Effector memory CD4-positive, alpha-beta T cell (primary cell): ENCODE measurements around the gene CDYL2.

ENCODE experiments used
- DNase-seq, 3 donors: peaks; one replicate each; pipeline ENCODE4 v3.0.0-alpha.2; 2020
- H3K27ac ChIP-seq: 2 replicates; pipeline ENCODE4 v1.7.0; 2013; ENCODE audit warnings: mild to moderate bottlenecking, low read length, moderate library complexity; ENCODE audit not compliant: insufficient read depth, poor library complexity, severe bottlenecking
- H3K27me3 ChIP-seq: replicated peaks from 2 replicates; pipeline ENCODE4 v1.7.0; 2013; ENCODE audit warnings: mild to moderate bottlenecking, low read length; ENCODE audit not compliant: insufficient read depth, control insufficient read depth, poor library complexity, severe bottlenecking
- H3K36me3 ChIP-seq: 2 replicates; pipeline ENCODE4 v1.7.0; 2013; ENCODE audit warnings: mild to moderate bottlenecking, low read length, moderate library complexity; ENCODE audit not compliant: control insufficient read depth, insufficient read depth
- H3K4me1 ChIP-seq: 2 replicates; pipeline ENCODE4 v1.7.0; 2013; ENCODE audit warnings: low read length, mild to moderate bottlenecking; ENCODE audit not compliant: control insufficient read depth, insufficient read depth, poor library complexity, severe bottlenecking
- H3K4me3 ChIP-seq: 2 replicates; pipeline ENCODE4 v1.7.0; 2013; ENCODE audit warnings: low read length, low read depth, mild to moderate bottlenecking; ENCODE audit not compliant: insufficient read depth, poor library complexity, severe bottlenecking
- H3K9me3 ChIP-seq: 2 replicates; pipeline ENCODE4 v1.7.0; 2013; ENCODE audit warnings: mild to moderate bottlenecking, low read length, moderate library complexity; ENCODE audit not compliant: control insufficient read depth

Gene CDYL2

DNA sequence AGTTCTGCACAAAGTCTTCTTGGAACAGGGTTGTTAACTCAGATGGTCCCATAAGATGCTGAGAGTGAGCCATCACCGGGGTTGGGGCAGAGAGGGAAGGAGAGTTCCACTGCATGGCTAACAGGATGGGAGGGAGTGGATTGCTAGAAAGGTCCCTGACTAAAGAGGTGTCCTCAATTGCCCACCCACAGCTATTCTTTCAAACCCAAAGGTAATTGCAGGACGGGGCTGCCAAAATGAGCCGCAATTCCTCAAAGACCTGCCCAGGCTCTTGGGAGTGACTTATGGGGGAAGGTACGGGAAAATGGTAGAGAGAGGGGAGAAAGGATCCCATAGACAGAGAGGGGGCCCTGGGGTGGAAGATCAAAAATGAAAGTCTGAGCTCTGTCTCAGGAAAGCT, 203.2 kb downstream of the CDYL2 start:
- Histone ChIP-seq H3K4me1 (peaks cover 3% of the 10 kb centered on the region), H3K9me3 (no peaks in the 10 kb centered on the region), H3K27me3 (no peaks in the 10 kb centered on the region), H3K27ac (no peak overlapping the region), H3K4me3 (no peak overlapping the region), H3K36me3 (no peaks in the 10 kb centered on the region)
- no peak for DNase-seq

DNA sequence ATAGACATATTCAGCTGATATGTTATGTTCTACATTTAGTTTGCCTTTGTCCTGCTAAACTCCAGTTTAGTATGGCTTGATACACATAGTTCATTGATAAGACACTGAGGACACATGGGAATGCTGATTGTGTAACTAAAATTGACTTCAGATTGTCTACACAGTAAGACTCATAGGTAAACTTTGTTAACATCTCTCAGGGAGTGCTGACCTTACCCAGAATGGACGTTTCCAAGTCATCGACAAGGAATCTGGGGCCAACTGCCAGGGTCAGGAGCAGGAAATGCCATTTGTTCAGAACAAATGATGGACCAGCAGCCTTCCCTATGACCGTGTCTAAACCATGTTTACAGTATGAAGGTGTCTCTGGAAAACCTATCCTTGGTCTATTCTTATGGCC, 204.9 kb downstream of the CDYL2 start:
- H3K27ac ChIP-seq = no peak overlapping the region
- DNase-seq = no peak

DNA sequence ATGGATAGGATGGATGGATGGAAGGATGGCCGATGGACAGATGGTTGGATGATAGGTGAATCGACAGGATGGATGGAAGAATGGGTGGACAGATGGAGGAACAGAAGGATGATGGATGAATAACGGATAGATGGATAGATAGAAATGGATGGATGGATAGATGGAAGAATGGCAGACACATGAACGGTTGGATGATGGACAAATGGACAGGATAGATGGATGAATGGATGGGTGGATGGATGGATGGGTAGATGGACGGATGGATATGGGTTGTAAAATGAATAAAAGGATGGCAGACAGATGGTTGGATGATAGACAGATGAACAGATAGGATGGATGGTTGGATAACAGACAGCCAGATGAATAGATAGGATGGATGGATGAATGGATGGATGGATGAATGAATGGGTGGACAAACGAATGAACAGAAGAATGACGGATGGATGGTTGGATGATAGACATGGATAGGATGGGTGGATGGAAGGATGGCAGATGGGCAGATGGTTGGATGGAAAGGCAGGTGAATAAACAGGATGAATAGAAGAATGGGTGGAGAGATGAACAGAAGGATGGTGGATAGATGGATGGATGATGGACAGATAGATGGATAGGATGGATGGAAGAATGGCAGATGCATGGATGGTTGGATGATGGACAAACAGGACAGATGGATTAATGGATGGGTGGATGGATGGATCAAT, 207.7 kb downstream of the CDYL2 start:
- no peak for DNase-seq
- Histone ChIP-seq H3K36me3 (no peaks in the 10 kb centered on the region), H3K27me3 (no peaks in the 10 kb centered on the region), H3K27ac (no peak overlapping the region), H3K4me1 (peaks cover 8% of the 10 kb centered on the region), H3K4me3 (no peak overlapping the region), H3K9me3 (no peaks in the 10 kb centered on the region)

More for the DNA sequence above, 204.9 kb downstream of the CDYL2 start:
- no peak overlapping the region for H3K4me3 ChIP-seq
- no peaks in the 10 kb centered on the region for H3K27me3 ChIP-seq
- H3K4me1 ChIP-seq = no peaks in the 10 kb centered on the region
- no peaks in the 10 kb centered on the region for H3K9me3 ChIP-seq
- H3K36me3 ChIP-seq = no peaks in the 10 kb centered on the region

DNA sequence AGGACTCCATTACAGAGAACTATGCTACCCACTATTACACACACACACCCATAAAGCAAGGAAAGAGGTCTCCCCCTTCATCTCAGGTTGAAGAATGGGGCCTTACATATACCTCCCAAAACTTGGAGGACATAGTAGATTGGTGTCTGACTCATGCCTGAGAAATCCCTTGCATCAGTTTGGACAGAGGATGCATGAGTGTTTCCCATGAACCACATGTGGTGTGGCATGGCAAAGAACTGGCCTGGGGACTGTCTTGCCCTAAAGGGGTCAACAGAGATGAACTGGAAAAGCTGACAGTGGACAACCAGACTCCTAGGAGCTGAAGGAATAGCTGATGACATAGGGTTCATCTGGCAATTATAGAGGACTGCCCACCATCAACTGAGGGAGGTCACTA, 209.6 kb downstream of the CDYL2 start:
- Histone ChIP-seq H3K4me3 (no peak overlapping the region), H3K36me3 (no peaks in the 10 kb centered on the region), H3K27me3 (no peaks in the 10 kb centered on the region), H3K9me3 (no peaks in the 10 kb centered on the region), H3K27ac (no peak overlapping the region), H3K4me1 (peaks cover 17% of the 10 kb centered on the region)
- DNase-seq = no peak

DNA sequence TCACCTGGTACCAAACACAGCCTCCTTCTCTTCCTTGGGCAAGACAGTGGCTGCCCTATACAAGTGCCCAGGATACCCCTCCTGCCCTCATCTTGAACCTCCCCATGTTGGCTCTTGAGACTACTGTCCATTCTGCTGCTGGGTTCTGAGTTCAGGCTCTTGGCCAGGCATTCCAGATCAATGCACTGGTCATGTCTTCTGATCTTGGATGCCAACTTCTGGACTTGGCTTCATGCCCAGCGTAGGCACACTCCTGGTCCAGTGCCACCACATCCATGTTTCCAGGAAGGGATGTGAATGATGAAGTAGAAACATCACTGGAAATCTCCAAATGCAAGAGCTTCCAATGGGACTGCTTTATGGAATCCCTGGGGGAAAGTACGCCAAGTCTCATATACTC, 212.1 kb downstream of the CDYL2 start:
- DNase-seq = no peak
- no peak overlapping the region for H3K4me3 ChIP-seq
- H3K36me3 ChIP-seq = no peaks in the 10 kb centered on the region
- H3K27ac ChIP-seq = no peak overlapping the region
- H3K9me3 ChIP-seq = no peaks in the 10 kb centered on the region
- H3K4me1 ChIP-seq = peaks cover 17% of the 10 kb centered on the region
- H3K27me3 ChIP-seq = no peaks in the 10 kb centered on the region

DNA sequence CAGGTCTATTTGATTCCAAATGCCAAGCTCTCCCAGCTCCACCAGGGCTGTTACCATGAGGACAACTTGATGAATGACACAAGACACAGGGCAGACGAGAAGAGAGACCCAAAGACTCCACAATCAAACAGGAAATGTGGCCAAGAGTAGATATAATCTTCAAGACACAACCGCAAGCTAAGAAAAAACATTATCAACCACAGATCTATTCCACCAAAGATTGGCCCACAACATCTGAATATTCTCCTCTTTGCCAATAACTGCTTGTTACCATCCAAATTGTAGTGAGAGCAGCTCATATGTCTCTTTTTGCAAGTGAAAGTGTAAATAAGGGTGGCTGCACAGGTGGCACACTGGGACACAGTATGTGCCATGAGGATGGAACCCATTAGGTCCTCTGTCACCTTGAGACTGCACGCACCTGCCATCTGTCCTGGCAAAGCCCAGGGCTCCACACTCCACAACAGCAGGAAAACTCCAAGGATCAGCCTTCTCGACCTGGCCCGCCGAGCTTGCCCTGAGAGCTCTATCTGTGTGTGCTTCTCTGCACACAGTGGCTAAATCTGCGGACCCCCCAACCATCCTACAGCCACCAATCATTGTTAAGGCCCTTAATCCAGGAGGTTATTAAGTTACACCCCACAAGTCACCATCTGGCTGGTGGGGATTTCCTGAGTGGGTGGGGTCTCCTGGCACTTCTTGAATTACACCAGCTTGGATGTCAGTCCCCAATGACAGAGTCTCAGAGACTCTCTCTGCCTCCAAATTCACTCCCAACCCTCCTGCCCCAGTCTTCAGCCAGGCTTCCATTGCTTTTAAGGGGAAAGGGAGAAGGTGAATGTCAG, 213.1 kb downstream of the CDYL2 start:
- no peak for DNase-seq
- Histone ChIP-seq H3K36me3 (no peaks in the 10 kb centered on the region), H3K4me1 (peaks cover 17% of the 10 kb centered on the region), H3K27me3 (no peaks in the 10 kb centered on the region), H3K27ac (no peak overlapping the region), H3K9me3 (no peaks in the 10 kb centered on the region), H3K4me3 (no peak overlapping the region)

DNA sequence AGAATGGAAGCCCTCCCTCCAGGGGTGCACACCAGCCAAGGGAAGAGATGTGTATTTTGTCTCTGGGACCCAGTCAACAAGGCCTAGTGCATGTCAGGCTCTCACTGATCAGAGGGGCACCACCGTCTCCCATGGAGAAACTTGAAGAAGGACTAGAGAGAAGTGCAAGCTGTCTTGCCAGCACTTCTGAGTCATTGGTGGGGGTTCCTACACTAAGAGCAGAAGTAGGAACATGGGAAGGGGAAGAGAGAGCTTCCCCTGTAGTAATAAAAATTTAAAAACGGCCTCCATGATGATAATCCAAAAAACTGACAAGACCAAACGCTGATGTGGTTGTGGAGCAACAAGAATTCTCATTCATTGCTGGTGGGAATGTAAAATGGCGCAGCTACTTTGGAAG, 217.3 kb downstream of the CDYL2 start:
- Histone ChIP-seq H3K36me3 (no peaks in the 10 kb centered on the region), H3K27me3 (no peaks in the 10 kb centered on the region), H3K27ac (no peak overlapping the region), H3K9me3 (no peaks in the 10 kb centered on the region), H3K4me3 (no peak overlapping the region), H3K4me1 (peaks cover 14% of the 10 kb centered on the region)
- DNase-seq = no peak

DNA sequence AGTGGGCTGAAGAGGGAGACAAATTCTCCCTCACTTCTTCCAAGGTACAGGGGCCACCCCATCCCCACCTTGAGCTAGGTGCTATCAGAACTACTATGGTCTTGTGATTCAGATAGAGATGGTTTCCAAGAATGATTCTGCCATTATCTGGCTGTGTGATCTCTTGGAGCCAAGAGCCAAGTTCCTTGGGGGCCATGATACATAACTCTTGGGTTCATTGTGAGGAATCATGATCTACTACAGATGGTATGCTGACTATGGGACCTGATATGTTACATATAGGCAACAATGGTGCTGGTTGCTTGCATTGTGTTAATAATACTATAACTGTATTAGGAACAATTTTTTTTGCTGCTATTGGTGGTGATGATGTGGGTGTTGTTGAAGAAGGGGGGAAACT, 217.9 kb downstream of the CDYL2 start:
- no peaks in the 10 kb centered on the region for H3K36me3 ChIP-seq
- DNase-seq = no peak
- H3K4me3 ChIP-seq = no peak overlapping the region

DNA sequence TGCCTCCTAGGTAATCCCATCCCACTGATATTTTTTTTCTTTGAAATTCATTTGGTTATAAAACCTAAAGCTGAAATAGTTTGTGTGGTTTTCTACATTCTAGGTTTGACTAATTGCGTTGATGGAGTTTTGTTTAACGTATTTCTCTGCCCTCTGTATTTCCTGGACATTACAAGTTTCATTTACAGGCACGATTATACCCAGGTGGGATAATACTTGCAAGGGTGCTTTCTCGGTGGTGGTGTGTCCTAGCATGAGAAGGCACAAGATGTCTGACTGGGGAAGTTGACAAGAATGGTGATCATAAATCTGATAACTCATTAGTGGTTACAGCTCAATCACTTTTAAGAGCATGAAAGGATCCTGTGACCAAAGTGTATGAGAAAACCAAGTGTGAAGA, 218.6 kb downstream of the CDYL2 start:
- Histone ChIP-seq H3K36me3 (no peaks in the 10 kb centered on the region), H3K9me3 (no peaks in the 10 kb centered on the region), H3K27me3 (no peaks in the 10 kb centered on the region), H3K4me3 (no peak overlapping the region), H3K4me1 (peaks cover 10% of the 10 kb centered on the region), H3K27ac (no peak overlapping the region)
- no peak for DNase-seq

More for the DNA sequence above, 217.9 kb downstream of the CDYL2 start:
- peaks cover 10% of the 10 kb centered on the region for H3K4me1 ChIP-seq
- no peak overlapping the region for H3K27ac ChIP-seq
- no peaks in the 10 kb centered on the region for H3K27me3 ChIP-seq
- no peaks in the 10 kb centered on the region for H3K9me3 ChIP-seq

DNA sequence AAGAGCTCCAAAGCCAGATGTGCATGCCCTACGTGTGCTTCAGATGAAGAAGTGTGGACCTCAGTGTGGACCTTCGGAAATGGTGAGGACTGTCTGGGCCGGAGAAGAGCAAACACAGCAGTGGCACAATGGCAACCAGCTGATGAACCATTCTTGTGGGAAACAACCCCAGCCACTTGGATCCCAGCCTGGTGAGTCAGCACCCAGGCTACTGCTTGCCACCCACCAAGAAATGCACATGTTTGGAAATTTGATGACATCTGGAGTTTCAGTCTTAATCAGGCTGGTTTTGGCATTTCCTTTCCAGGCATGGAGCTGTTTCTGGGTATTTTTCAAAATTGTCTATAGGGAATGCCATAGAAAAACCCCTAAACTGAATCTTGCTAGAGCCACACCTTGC, 220.9 kb downstream of the CDYL2 start:
- Histone ChIP-seq H3K4me1 (peaks cover 20% of the 10 kb centered on the region), H3K27ac (no peak overlapping the region), H3K27me3 (no peaks in the 10 kb centered on the region), H3K4me3 (no peak overlapping the region), H3K9me3 (no peaks in the 10 kb centered on the region), H3K36me3 (no peaks in the 10 kb centered on the region)
- no peak for DNase-seq
